ENCODE data around the gene SH2D1A. TPM values are rescaled to one million over a fixed set of nuclear protein-coding genes. Genes with fewer than 3 reads are reported as not detected.
"Not testable (repeated sequence)": the region's sequence is repeated elsewhere in the genome, so short reads cannot be mapped to it uniquely, and the experiment has no call there.

The SH2D1A gene
- total RNA-seq = 1.5 and 1.9 TPM in 2 replicates
- long read RNA-seq, partial matches to known transcripts = 0 of 8 reads
- long read RNA-seq, other reads (novel, unspliced or antisense) = 7 of 8 reads

DNA sequence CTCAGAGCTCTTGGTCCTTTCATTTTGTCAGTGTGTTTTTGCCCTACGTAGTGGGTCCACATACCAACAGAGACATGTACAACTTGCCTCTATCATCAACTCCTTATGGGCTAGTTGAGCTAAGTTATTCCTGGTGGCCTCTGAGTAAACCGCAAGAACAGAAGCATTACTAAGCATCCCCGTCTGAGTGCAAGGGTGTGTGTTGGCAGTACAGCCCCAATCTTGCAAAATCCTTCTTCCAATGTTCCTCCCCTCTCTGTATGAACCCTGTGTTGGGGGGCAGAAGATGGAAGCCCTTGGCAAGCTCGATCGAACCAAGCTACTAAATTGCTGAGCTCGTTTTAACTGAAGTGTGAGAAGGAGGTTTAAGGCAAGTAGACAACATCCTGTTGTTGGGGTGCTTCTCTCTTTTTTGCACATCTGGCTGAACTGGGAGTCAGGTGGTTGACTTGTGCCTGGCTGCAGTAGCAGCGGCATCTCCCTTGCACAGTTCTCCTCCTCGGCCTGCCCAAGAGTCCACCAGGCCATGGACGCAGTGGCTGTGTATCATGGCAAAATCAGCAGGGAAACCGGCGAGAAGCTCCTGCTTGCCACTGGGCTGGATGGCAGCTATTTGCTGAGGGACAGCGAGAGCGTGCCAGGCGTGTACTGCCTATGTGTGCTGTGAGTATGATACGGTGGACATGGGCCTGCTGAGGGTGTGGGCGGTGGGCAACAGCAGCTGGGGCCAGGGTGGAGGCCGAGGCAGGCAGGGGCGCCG, at the start of gene SH2D1A:
Gene SH2D1A (plus strand): TSS at position 447 of the 760 bp plus-strand sequence. CDS start 80 bp downstream, at position 527.
- H3K4me3 Mint-ChIP-seq = peak within 1 kb of the TSS; percentile 44

GRCh38 chrX:124299323-124299722, 47.0 kb upstream of the SH2D1A start:
- Mint-ChIP-seq H3K9me3 (peaks cover 16% of the 10 kb centered on the region), H3K36me3 (ENCODE audit: low read depth) (peaks cover 22% of the 10 kb centered on the region)
- not testable (repeated sequence) for DNase-seq (ENCODE audit: low read depth, low spot score); H3K4me1 Mint-ChIP-seq; H3K27me3 Mint-ChIP-seq (ENCODE audit: low read depth); H3K27ac Mint-ChIP-seq (ENCODE audit: unreplicated experiment); H3K4me3 Mint-ChIP-seq

More for the DNA sequence above, at the start of gene SH2D1A:
- H3K36me3 Mint-ChIP-seq (ENCODE audit: low read depth) = no peaks in the 10 kb centered on the region
- no peaks in the 10 kb centered on the region for H3K9me3 Mint-ChIP-seq
- H3K4me1 Mint-ChIP-seq = peaks cover 58% of the 10 kb centered on the region
- H3K27ac Mint-ChIP-seq (ENCODE audit: unreplicated experiment) = peak within 1 kb of the TSS; percentile 84
- H3K27me3 Mint-ChIP-seq (ENCODE audit: low read depth) = no peaks in the 10 kb centered on the region
- DNase-seq (ENCODE audit: low read depth, low spot score) = no peak
- TF ChIP-seq CTCF (conservative IDR thresholded peaks at IDR 0.05) = no peak

DNA sequence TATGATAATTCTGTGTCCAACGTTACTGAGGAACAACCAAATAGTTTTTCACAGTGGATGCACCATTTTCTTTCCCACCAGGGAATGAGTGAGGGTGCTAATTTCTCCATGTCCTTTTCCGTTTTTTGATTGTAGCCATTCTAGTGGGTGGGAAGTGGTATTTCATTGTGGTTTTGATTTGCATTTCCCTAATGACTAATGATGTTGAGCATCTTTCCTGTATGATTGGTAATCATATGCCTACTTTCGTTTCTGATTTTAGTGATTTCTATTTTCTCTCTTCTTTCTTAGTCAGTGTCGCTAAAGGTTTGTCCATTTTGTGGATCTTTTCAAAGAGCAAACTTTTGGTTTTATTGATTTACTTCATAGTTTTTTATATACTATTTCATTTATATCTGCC, 46.0 kb upstream of the SH2D1A start:
- DNase-seq (ENCODE audit: low read depth, low spot score) = no peak
- Mint-ChIP-seq H3K4me3 (no peak overlapping the region), H3K27me3 (ENCODE audit: low read depth) (no peaks in the 10 kb centered on the region), H3K36me3 (ENCODE audit: low read depth) (peaks cover 24% of the 10 kb centered on the region), H3K4me1 (no peaks in the 10 kb centered on the region), H3K27ac (ENCODE audit: unreplicated experiment) (no peak overlapping the region), H3K9me3 (peaks cover 15% of the 10 kb centered on the region)
- TF ChIP-seq CTCF (conservative IDR thresholded peaks at IDR 0.05) = no peak

DNA sequence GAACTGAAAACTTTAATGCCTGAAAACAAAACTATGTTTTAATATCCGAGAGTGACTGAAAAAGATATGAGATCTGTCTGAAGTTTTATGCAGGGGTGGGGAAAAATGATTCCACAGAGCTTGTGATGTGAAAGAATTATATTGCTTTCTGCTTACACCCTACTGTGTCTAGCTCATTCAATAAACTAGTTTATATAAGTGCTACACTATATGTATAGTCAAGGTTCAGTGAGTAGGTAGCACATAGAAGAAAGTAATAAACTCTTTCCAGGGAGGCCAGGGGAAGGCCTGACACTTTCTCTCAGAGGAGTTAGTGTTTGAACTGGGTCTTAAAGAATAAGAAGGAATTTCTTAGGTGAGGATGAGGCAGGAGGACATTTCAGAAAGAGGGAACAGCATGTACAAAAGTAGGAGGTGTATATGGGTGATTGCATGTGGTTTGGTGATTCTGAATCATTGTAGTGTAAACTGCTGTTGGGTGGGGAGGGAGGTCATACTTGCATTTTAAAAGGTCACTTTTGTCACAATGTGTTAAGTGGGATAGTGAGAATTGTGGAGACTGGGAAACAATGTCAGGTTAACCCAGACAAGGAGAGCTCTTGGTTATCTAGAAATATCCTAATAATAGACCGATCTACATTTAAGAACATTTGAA, 39.0 kb upstream of the SH2D1A start:
- H3K4me1 Mint-ChIP-seq = peaks cover 7% of the 10 kb centered on the region
- H3K36me3 Mint-ChIP-seq (ENCODE audit: low read depth) = peaks cover 15% of the 10 kb centered on the region
- no peak for TF ChIP-seq CTCF (conservative IDR thresholded peaks at IDR 0.05)
- peaks cover 12% of the 10 kb centered on the region for H3K9me3 Mint-ChIP-seq
- DNase-seq (ENCODE audit: low read depth, low spot score) = no peak
- H3K27me3 Mint-ChIP-seq (ENCODE audit: low read depth) = no peaks in the 10 kb centered on the region
- no peak overlapping the region for H3K27ac Mint-ChIP-seq (ENCODE audit: unreplicated experiment)
- H3K4me3 Mint-ChIP-seq = no peak overlapping the region

DNA sequence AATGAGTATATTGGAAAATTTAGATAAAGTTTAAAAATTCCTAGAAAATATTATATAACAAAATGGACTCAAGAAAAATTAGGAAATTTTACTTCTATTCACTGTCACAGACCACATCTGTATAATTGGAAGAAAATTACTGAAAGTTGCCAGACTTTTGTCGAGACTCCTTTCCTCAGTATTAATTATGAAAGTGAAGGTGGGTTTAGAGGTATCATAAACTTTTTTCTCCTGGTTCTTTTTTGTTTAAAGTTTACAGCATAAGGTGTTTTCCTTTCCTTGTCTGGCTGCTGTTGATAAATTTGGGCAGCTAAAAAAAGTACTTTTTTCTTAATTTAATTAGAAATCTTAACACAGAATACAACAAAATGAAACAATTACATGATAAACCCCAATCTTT, 20.6 kb upstream of the SH2D1A start:
- H3K9me3 Mint-ChIP-seq = peaks cover 3% of the 10 kb centered on the region
- DNase-seq (ENCODE audit: low read depth, low spot score) = no peak
- H3K27ac Mint-ChIP-seq (ENCODE audit: unreplicated experiment) = no peak overlapping the region
- no peak overlapping the region for H3K4me3 Mint-ChIP-seq
- H3K27me3 Mint-ChIP-seq (ENCODE audit: low read depth) = no peaks in the 10 kb centered on the region
- peaks cover 10% of the 10 kb centered on the region for H3K4me1 Mint-ChIP-seq
- no peaks in the 10 kb centered on the region for H3K36me3 Mint-ChIP-seq (ENCODE audit: low read depth)
- no peak for TF ChIP-seq CTCF (conservative IDR thresholded peaks at IDR 0.05)

DNA sequence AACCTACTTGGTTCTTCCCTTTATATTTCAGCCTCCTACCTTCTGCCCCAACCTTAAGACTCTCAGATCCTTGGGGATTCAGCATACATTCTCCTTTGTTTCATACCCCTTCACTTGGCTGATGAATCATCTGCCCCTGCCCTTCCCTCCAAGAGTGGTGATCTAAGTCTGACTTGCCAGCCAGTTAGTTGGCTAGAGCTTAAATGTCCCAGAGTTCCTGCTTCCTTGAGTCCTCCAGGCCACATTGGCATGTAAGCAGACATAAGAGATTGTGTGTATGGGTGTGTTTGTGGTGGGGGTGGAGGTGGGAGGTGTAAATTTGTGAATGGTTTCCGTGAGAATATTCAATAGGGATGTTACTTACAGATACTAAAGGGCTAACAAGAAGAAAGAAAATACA, 17.6 kb upstream of the SH2D1A start:
- H3K4me1 Mint-ChIP-seq = peaks cover 10% of the 10 kb centered on the region
- H3K36me3 Mint-ChIP-seq (ENCODE audit: low read depth) = peaks cover 2% of the 10 kb centered on the region
- no peak overlapping the region for H3K4me3 Mint-ChIP-seq
- H3K9me3 Mint-ChIP-seq = peaks cover 6% of the 10 kb centered on the region
- no peaks in the 10 kb centered on the region for H3K27me3 Mint-ChIP-seq (ENCODE audit: low read depth)
- no peak for DNase-seq (ENCODE audit: low read depth, low spot score)
- no peak for TF ChIP-seq CTCF (conservative IDR thresholded peaks at IDR 0.05)
- H3K27ac Mint-ChIP-seq (ENCODE audit: unreplicated experiment) = peak overlapping the region; percentile 78

Data from neural crest cell (in vitro differentiated cells).